Endothelial cell of umbilical vein (primary cell): ENCODE results near the gene GLRX2.

Source experiments
- CTCF ChIP-seq, 2 donors: IDR thresholded peaks; 1 replicate in 1 of 2; 2 replicates in 1 of 2; pipeline ENCODE4 v1.5.1; 2011; ENCODE audit warnings: low read length in 2 of 2, mild to moderate bottlenecking in 2 of 2, moderate library complexity in 2 of 2, control low read depth in 1 of 2, inconsistent platforms in 1 of 2, low read depth in 1 of 2; ENCODE audit not compliant: insufficient read depth in 1 of 2; ENCODE audit errors: extremely low read depth in 1 of 2
- EZH2 ChIP-seq: IDR thresholded peaks from 2 replicates; pipeline ENCODE4 v1.6.1; 2012; ENCODE audit warnings: borderline replicate concordance, low read depth, mild to moderate bottlenecking, moderate library complexity, low read length, inconsistent platforms; ENCODE audit not compliant: severe bottlenecking
- FOS ChIP-seq: IDR thresholded peaks from 2 replicates; pipeline ENCODE4 v1.6.1; 2011; ENCODE audit warnings: mild to moderate bottlenecking, low read length, moderate library complexity, borderline replicate concordance; ENCODE audit not compliant: insufficient read depth
- MAX ChIP-seq: IDR thresholded peaks from 2 replicates; pipeline ENCODE4 v1.6.1; 2011; ENCODE audit not compliant: insufficient read depth, insufficient read length
- MYC ChIP-seq: IDR thresholded peaks from one replicate; pipeline ENCODE4 v1.6.1; 2011; ENCODE audit warnings: mild to moderate bottlenecking, low read depth, low read length
- POLR2AphosphoS5 ChIP-seq: IDR thresholded peaks from 2 replicates; pipeline ENCODE4 v1.6.1; 2012; ENCODE audit warnings: low read depth, mild to moderate bottlenecking, control low read depth, low read length, moderate library complexity; ENCODE audit not compliant: insufficient read depth

GRCh38 chr1:193123751-193124150 is 18.5 kb upstream of the GLRX2 start:
- TF ChIP-seq POLR2AphosphoS5 (no peak), CTCF (IDR thresholded peaks at IDR 0.05; ENCODE audit: extremely low read depth in 1 of 2, insufficient read depth in 1 of 2, low read depth in 1 of 2, low read length in 2 of 2) (no peak), MAX (no peak), EZH2 (no peak), MYC (no peak), FOS (no peak)
